H54 (cell line): ENCODE data around the gene INPP5E.

Experiments used
- DNase-seq: peaks from one replicate; pipeline ENCODE4 v3.0.0; 2011; ENCODE audit warnings: low spot score, mixed read lengths; ENCODE audit not compliant: insufficient read length
- FAIRE-seq: peaks from 3 replicates; lab custom pipeline; 2011; peaks lifted over from hg19 to GRCh38; lab: Jason Lieb, UNC
- POLR2A ChIP-seq: IDR thresholded peaks from 2 replicates; pipeline ENCODE4 v1.6.1; 2011; ENCODE audit warnings: low read depth, mild to moderate bottlenecking, low read length

The INPP5E gene

DNA sequence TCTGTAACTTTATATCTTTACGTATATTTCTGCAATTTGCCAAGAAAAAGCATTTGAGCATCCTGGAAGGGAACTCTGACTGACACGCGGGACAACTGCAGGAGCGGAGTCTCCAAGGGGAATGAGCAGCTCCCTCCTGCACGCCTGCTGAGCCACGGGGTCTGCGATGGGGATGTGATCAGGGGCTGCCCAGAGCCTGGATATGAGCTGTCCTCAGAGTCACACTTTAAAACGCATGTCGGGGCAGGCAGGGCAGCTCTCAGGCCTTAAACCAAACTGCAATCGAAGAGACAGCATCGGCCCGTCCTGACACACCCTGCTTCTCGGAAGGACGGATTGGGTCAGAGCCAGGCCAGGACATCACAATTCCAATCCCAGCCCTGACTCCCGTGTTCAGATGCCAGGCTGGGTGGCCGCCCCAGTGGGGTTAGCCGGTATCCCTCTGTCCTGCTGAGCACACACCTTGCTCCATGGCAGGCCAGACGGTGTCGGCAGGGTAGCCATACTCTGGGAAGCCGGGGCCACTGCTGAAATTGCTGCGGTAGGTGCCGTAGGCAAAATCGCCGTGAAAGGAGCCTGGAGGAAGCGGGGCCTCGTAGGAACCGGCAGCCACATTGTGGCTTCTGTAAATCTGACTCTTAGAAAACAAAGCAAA, 26.0 kb upstream of the INPP5E start:
- no peak for TF ChIP-seq POLR2A
- FAIRE-seq (no peak), DNase-seq (no peak)

DNA sequence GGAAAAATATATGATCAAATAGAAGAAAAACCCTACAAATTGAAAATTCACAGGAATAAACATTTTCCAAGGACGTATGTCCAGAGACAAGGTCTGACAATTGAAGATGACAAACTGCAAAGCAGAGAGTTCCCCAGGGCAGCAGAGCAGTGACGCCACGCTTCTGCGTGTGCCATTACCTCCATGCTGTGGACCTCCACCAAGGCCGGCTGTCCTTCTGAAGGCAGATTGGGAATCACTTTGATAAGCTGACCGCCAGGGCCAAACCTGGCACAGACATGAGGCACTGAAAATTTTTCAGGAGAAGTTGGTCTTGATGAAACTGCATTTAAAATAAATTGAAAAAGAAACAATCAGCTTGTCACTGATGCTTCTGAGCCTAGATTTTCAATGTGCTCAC, 24.6 kb upstream of the INPP5E start:
- DNase-seq (no peak), FAIRE-seq (no peak)
- no peak for TF ChIP-seq POLR2A

DNA sequence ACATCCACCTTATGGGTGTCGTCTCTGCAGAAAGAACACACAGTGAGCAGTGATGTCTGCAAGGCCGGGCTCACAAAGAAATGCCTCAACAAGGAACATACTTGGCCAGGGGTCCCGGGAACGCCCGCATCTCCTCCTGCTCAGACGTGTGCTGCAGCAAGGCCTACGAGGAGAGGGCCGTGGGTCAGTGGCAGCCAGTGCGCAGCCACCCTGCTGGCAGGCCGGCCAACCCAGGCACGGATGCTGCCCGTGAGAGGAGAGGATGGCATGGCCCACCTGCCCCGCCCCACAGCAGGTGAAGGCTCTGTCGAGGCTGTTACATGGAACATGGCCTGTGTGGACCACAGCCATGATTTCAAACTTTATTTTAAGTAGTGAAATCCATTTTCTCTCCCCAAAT, 23.9 kb upstream of the INPP5E start:
- TF ChIP-seq POLR2A, result no peak
- no peak for FAIRE-seq
- DNase-seq, result no peak

DNA sequence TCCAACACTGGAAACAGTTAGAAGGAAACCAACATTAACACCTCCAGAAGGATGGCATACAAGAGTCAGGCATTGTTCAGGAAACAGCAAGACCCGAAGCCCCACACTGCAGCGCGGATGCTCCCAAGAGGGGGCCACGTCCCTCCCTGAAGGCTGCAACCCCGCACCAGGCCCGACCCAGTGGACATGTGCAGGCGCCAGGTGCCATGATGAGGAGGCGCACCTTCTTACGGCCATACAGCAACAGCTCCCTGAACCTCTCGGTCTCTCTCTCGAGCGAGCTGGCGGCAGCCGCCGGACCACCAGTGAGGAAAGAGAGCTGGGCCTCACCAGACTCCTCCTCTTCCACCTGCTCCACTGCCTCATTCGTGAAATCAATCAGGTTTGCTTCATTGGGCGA, 23.0 kb upstream of the INPP5E start:
- no peak for FAIRE-seq
- DNase-seq, result no peak
- TF ChIP-seq POLR2A, result no peak

DNA sequence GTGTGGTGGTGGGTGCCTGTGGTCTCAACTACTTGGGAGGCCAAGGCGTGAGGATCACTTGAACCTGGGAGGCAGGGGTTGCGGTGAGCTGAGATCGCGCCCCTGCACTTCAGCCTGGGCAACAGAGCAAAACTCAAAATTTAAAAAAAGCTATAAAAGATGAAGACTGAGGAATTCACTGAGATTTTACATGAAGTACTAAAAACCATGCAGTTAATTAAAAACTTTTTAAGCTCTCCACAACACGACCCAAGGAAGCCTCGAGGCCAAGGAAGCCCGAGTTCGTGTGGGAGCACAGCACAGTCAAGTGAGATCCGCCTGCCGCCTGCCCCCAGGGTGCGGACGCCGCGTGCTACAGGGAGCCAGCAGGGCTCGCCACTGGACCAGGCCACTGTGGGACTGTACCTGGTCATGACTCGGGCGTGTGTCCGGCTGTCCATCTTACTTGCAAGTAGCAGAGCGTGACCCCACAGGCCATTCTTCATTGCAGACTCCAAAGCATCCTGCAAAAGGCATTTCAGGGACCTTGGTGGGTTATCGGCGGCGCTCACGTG, 21.2 kb upstream of the INPP5E start:
- no peak for TF ChIP-seq POLR2A
- no peak for DNase-seq
- no peak for FAIRE-seq

DNA sequence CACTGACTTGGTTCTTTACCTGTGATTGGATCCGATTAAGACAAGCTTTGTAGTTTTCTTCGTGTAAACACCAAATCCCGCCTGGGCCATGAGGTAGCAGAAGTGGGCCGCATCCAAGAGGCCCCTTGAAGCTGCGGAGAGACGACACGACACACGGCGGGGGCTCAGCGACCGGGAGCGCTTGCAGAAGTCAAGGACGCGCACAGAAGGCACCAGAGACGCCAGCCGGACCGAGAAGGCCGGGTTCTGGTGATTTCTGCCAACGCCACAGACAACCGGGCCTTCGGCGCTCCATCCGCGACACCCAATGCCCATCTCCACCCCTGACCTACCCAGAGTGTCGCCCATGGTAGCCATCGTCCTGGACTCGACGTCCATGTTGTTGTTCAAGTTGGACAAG, 19.8 kb upstream of the INPP5E start:
- FAIRE-seq (no peak), DNase-seq (no peak)
- no peak for TF ChIP-seq POLR2A

DNA sequence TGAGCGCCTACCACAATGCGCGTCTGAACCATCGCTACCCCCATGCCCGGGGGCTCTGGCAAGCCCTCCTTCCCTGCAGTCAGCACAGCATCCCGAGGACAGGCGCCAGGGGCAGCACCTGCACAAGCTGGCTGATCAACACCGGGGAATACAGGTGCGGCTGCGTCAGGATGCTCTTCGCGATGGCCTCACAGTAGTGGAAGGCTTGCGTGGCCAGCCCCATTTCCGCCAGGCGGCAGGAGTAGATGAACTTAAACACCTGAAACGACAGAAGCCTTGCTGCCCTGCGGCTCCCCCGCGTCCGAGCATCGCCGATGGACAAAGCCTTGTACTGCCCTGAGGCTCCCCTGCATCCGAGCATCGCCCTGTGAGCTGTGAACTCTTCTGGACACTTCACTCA, 17.7 kb upstream of the INPP5E start:
- DNase-seq (no peak), FAIRE-seq (no peak)
- no peak for TF ChIP-seq POLR2A

DNA sequence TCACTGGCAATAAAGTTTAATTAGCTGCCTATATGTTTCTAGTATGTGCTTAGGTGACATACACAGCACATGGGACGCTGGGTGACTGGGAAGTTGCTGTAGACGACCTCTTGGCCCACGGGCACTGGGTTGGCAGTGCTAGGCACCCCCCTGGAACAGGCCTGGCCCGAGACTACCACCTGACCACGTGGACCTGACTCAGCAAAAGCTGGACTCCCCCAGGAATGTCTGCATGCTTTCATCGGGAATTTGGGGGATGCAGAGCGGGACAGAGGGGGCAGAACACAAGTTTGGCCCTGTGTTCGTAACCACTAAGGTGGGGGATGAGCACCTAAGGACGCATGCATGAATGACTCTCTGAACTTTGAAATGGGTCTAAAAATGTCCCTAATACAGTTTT, 16.6 kb upstream of the INPP5E start:
- TF ChIP-seq POLR2A, result no peak
- DNase-seq, result no peak
- FAIRE-seq, result no peak

DNA sequence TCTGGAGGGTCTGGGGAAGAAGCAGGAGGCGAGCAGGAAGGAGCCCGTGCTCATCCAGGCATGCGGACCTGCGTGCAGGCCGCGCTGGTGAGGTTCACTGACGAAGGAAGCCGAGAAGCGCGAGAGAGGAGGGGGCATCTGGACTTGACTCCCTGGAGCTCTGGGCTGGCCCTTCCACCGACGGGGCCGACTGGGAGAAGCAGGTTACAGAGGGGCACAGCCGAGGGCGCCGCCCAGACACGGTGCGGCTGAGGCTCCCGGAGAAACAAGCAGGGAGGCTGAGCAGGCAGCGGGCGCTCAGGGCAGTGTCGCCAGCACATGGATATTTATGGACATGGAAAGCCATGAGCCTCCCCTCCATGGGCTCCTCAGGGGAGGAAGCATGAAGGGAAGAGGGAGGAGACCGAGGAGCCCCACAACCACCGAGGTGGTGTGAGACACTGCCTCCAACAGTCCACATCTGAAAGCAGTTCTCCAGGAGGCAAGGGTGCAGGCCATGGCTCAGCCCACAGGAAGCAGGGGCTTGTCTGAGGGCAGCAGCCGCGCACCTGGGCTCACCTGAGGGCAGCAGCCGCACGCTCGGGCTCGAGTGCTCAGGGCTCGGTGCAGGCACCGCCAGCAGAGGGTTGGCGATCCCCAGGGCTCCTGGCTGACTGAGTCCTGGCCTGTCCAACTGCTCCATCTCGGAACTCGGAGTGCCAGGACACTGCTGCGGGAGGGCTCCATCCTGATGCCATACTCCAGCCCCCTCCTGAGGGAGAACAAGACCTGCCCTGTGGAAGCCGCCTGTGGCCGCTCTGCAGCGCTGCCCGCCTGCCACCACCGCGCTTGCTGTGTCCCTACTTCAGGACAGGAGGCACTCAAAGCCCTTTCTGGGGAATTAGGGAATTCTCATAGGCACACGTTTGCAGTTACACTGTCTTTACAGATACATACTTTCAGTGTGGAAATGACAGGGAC, 15.7 kb upstream of the INPP5E start:
- FAIRE-seq (no peak), DNase-seq (no peak)
- TF ChIP-seq POLR2A, result no peak

DNA sequence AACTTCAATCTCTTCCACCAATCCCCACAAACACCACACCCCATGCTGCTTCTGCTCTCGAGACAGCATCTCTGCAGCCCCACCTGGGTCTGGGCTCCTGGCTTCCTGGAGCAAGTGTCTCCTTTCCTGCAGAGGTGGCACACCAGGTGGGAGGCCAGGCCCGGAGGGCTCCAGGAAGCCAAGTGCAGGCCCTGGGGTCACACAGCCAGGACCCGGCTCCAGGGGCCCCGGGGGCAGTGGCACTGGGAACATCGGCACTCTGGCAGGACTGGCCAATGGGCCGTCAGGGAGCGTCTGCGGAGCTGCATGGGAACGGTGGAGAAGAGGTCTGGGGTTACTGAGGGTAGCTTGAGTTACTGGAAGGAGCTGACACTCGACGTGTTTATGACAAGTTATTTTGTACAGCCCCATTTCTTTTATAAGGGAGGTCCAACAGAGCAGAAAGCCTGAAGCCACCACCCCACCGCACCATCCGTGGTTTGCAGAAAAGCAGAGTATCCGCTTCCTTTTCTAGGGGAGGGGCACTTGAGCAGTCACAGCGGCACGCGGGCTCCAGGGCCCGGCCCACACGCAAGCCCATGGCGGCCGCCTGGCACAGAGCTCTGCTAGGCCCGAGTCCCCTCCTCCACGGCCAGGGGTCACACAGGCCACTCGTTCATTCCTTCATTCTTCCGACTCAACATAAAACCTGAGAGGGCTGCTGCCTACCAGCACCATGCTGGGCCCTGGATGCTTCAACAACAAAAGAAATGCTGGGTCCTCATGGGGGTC, 14.6 kb upstream of the INPP5E start:
- no peak for DNase-seq
- TF ChIP-seq POLR2A, result no peak
- FAIRE-seq, result no peak

DNA sequence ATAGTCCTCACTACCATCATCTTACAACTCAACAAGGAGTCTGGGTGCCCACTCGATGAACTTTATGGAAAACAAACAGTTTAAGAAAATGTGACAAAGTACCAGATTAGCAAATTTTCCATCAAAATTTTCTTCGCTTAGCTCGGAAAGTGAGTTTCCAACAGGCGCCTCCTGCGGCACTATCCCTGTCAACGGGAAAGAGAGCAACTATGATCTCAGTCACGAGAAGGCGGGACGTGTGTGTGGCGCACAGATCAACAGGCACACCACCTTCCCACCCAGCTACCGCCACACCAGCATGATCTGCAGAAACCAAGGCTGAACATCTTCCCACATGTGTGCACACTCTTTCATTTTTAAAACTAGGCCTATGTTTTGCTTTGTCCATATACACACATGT, 13.7 kb upstream of the INPP5E start:
- no peak for FAIRE-seq
- TF ChIP-seq POLR2A, result no peak
- DNase-seq, result no peak

DNA sequence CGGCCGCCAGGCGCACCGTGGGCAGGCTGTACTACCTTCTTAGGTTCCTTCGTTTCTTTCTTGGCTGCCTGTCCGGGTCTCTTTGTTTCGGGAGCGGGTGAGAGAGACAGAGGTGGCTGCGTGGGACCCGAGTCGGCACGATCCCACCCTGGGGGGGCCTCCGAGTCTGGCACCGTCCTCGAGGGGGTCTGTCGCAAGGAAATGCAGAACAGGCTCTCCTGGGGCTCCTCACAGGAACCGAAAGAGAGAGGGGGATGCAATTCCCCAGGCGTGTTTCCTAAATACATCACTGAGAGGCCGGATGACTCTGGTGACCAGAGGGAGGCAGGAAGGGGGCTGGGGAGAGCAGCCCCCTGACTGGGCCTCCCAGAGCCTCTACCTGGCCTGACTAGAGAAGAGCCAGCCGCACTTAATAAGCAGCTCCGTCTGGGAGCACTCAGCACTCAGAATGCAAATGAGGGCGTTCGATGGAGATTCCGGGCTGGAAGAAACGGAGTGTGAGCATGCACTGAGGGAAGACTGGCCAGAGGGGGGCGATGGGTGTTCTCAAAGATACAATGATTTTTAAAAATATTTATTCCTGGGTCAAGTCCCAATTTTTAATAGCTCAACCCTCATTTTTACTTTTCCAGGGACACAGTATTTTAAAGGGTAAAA, 11.7 kb upstream of the INPP5E start:
- FAIRE-seq, result no peak
- TF ChIP-seq POLR2A, result no peak
- no peak for DNase-seq

DNA sequence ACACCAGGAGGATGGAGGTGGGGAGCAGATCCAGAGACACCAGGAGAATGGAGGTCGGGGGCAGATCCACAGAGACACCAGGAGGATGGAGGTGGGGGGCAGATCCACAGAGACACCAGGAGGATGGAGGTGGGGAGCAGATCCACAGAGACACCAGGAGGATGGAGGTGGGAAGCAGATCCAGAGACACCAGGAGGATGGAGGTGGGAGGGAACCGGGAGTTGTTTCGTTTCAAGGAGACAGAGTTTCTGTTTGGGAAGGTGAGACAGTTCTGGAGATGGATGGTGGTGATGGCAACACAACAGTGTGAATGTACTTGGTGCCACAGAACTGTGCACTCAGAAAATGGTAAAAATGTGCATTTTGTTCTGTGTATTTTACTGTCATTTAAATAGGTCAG, 9.0 kb upstream of the INPP5E start:
- DNase-seq (no peak), FAIRE-seq (no peak)
- no peak for TF ChIP-seq POLR2A
